Right lobe of liver (tissue), 4 donors: Measurements from ENCODE around the gene PCSK6.

Experiments used
- POLR2A ChIP-seq: fragments of 450-650 bp; IDR thresholded peaks from one replicate; pipeline ENCODE4 v1.6.1; 2017; ENCODE audit warnings: antibody characterized with exemption, mild to moderate bottlenecking
- TF ChIP-seq, protein P1 (sequence below), 4 donors: fragments of 200-600 bp in 3 of 4; fragments of 450-650 bp in 1 of 4; IDR thresholded peaks; one replicate each; pipeline versions ENCODE4 v1.5.1 to v1.8.0; 2016 to 2022; ENCODE audit warnings: antibody characterized with exemption in 4 of 4, mild to moderate bottlenecking in 2 of 4
- donor health status: DM: no; HTN: no; CAD: no.
- donor health status: DM: no; HTN: no; CAD: no.
- donor health status: DM: no; HTN: yes; CAD: no.

DNA sequence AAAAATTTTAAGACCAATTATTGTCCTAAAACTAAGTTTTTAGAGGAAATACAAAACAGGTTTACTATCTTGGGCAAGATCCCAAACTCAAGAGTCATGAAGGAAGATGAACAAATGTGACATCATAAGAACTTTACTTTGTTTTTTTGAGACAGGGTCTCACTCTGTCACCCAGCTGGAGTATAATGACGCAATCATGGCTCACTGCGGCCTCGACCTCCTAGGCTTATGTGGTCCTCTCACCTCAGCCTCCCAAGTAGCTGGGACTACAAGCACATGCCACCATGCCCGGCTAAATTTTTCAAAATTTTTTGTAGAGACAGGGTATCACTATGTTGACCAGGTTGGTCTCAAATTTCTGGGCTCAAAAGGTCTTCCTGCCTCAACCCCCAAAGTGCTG, 69.3 kb downstream of the PCSK6 start:
- no peak for TF ChIP-seq POLR2A
- TF ChIP-seq, protein P1, sequence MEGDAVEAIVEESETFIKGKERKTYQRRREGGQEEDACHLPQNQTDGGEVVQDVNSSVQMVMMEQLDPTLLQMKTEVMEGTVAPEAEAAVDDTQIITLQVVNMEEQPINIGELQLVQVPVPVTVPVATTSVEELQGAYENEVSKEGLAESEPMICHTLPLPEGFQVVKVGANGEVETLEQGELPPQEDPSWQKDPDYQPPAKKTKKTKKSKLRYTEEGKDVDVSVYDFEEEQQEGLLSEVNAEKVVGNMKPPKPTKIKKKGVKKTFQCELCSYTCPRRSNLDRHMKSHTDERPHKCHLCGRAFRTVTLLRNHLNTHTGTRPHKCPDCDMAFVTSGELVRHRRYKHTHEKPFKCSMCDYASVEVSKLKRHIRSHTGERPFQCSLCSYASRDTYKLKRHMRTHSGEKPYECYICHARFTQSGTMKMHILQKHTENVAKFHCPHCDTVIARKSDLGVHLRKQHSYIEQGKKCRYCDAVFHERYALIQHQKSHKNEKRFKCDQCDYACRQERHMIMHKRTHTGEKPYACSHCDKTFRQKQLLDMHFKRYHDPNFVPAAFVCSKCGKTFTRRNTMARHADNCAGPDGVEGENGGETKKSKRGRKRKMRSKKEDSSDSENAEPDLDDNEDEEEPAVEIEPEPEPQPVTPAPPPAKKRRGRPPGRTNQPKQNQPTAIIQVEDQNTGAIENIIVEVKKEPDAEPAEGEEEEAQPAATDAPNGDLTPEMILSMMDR (IDR thresholded peaks at IDR 0.05) = no peak
